Pulmonary artery endothelial cell (primary cell): ENCODE measurements around the gene HEATR5A. TPM values are rescaled to one million over a fixed set of nuclear protein-coding genes. Genes with fewer than 3 reads are reported as not detected.
"Not testable (repeated sequence)": the region's sequence is repeated elsewhere in the genome, so short reads cannot be mapped to it uniquely, and the experiment has no call there.

Experiments used
- DNase-seq: peaks from one replicate; pipeline ENCODE4 v3.0.0-alpha.2; 2011; ENCODE audit warnings: low read depth, low spot score
- total RNA-seq: library from RNA; depleted of rRNA; stranded (reverse); fragments of >200 nt; gene quantifications from 2 replicates; pipeline ENCODE4 v1.2.3, GENCODE V29; 2014

The HEATR5A gene
- total RNA-seq, 1 donor from 2014 or later: 28.0 TPM

DNA sequence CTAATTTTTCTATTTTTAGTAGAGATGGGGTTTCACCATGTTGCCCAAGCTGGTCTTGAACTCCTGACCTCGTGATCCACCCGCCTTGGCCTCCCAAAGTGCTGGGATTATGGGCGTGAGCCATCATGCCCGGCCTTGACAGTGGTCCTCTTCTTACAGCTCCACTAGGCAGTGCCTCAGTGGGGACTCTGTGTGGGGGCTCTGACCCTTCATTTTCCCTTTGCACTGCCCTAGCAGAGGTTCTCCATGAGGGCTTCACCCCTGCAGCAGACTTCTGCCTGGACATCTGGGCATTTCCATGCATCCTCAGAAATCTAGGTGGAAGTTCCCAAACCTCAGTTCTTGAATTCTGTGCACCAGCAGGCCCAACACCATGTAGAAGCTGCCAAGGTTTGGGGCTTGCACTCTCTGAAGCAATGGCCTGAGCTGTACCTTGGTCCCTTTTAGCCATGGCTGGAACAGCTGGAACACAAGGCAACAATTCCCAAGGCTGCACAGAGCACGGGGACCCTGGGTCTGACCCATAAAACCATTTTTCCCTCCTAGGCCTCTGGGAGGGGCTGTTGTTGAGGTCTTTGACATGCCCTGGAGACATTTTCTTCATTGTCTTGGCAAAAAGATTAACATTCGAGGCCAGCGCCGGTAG, 90.4 kb downstream of the HEATR5A start:
- not testable (repeated sequence) for DNase-seq

DNA sequence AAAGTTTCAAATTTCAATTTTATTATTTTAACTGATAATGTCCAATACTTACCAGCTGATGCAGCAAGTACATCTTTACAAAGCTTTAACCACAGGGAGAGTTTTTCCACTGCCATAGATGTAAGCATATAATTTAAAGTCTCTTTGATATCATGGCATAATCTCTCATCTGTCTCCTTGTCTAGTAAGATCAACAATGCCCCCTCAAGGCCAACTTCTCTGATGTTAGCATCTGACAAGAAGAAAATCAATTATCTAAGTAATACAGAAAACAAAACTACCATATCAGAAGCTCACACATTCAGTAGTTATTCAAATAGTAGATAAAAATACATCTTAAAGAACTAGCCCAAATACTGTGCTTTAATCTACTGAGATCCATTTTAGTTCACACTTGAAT, 94.2 kb downstream of the HEATR5A start:
- peak; percentile 33 for DNase-seq

DNA sequence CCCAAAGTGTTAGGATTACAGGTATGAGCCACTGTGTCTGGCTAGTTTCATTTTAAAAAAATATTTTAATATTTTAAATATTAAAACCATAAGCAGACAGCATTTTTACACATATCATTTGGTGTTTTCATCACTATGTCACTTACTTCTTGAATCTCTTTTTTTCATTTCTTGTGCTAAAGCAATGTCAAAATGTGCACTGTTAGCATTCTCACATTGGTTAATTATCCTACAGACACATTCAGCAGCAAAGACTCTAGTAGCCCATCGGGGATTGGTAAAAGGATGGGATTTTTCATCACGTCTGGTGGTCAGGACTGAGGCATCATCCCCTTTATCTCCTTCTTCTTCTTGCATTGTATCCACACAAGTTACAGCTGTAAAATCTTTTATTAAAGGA, 96.9 kb downstream of the HEATR5A start:
- DNase-seq: no peak

DNA sequence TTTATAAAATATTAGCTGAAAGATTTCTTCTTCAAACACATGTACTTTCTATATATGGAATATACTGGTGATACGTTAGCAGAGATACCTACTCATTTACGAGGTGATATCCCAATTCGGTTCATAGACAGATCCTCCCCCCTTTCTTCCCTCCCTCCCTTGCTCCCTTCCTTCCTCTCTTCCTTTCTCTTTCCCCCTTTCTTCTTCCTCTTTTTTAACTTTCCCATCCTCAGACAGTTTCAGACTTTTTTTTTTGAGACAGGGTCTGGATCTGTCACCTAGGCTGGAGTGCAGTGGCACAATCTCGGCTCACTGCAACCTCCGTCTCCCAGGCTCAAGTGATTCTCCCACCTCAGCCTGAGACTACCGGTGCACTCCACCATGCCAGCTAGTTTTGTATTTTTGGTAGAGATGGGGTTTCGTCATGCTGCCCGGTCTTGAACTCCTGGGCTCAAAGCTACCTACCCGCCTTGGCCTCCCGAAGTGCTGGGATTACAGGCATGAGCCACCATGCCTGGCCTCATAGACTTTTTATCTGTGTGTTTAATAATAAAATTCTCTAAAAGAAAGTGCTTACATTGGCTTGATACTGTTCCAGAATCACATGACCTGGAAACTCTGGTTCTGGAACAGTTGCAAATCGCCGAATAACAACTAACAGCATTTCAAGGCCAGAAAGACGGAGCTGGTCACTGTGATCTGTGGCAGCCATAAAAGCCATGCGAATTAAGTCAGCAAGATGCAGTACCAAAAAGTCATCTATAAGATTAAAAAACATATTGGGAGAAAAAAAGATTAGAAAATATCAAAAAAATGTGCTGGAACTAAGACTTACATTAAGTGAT, 99.2 kb downstream of the HEATR5A start:
- DNase-seq: no peak

DNA sequence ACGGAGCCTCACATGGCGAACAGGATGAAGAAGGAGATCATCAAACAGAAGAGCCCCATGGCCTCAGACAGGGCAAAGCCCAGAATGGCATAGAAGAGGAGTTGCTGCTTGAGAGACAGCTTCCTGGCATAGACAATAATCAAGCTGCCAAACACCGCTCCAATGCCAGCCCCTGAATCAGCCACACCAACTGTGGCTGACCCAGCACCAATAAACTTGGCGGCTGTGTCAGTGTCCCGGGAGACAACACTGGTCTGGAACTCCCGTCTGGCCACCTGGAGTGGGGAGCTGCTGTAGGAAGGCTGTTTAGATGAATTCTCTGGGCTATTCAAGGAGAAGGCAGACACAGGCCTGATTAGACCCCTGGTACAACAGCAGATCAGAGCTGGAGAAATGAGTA, 100.1 kb downstream of the HEATR5A start:
- no peak for DNase-seq

DNA sequence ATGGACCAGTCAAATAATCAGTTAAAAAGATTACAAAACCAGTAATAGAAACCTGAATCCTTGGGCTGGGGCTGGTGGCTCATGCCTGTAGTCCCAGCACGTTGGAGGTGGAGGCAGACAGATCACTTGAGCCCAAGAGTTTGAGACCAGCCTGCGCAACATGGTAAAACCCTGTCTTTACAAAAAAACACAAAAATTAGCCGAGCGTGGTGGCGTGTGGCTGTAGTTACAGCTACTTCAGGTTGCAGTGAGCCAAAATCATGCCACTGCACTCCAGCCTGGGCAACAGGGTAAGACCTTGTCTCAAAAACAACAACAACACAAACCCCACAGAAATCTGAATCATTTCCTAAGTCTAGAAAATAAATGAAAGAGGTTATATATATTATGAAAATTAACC, 100.6 kb downstream of the HEATR5A start:
- no peak for DNase-seq

DNA sequence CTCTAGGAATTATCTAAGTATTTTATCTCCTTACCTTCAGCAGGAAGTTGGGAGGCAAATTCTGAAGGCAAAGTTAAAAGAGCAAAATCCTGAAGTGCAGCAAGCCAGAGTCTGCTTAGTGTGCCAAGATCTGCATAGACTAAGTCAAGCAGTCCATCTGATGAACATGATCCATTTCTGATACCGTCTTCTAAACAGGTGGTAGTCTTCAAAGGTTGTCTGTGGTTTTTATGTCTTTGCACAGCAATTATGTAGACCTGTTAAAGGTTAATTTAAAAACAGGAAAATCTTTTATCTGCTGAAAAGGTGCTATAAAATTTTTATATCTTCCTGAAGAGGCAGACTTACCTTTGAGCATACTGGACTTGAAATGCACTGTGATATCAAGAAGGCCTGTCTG, 107.4 kb downstream of the HEATR5A start:
- DNase-seq: no peak

DNA sequence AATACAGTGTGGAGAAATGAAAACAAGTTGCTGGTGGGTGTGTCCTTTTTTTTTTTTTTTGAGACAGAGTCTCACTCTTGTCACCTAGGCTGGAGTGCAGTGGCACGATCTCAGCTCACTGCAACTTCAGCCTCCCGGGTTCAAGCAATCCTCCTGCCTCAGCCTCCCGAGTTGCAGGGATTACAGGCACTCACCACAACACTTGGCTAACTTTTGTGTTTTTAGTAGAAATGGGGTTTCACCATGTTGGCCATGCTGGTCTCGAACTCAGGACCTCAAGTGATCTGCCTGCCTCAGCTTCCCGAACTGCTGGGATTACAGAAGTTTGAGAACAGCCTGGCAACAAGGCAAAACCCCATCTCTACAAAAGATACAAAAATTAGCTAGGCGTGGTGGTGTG, 108.0 kb downstream of the HEATR5A start:
- DNase-seq: not testable (repeated sequence)

DNA sequence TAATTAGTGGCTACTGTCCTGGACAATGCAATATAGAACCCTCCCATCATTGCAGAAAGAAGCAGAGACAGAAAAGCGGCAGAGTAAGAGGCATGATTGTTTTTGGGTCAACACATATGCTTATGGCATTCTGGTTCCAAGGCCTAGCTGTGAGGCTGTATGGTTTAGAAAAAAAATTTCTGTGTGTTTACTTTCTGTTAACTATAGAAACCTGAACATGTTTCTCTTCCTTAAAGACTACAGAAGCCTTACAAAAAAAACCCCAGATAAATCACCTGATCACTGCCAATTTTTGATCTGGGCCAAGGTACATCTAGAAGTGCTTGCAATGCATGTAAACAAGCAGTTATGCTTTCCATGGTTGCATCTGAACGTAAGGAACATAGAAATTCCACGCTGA, 112.7 kb downstream of the HEATR5A start:
- no peak for DNase-seq

DNA sequence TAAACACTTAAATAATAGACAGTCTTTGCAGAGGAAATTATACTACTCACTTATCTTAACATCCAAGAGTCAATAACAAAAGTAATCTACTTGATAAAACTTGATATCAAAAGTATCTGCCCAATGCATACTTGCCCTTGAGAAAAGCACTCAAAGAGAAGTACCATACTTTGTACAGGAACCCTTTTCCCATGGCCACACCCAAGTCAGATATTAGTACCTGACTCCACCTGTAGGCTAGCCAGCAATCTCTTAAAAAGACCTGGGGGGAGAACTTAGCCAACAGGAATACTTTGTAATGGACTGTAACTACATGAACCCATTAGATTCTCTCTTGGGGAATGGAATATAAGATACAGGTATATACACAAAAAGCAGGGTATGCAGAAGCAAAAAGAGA, 113.2 kb downstream of the HEATR5A start:
- DNase-seq: no peak

DNA sequence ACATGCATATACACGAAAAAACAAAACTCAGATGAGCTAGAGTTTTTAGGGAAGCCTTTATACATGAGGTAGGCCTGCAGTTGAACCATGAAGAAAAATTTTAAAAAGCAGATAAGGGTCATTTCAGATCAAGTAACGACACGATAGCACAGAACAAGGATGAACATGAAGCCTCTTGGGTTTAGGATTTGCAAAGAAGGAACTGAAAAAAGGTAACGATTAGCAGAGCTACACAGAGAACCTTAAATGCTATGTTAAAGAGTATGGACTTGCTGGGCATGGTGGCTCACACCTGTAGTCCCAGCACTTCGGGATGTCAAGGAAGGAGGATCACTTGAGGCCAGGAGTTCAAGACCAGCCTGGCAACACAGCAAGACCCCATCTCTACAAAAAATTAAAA, 116.7 kb downstream of the HEATR5A start:
- no peak for DNase-seq

DNA sequence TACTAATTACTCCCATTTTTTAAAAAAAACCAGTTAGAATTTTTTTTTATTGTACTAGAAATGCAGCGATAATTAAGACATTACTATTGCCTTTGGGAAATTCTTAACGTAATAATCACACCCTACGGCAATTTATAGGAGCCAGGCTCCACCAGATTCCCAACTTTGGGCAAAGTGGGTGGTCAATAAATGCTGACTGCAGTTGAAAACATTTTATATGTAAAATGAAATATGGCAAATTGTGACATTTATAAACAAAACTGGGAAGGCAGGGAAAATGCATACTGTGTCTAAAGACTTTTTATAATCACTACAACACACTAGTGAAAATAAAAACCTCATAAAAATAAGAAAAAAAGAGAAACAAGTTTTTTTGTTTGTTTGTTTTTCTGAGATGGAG, 119.5 kb downstream of the HEATR5A start:
- no peak for DNase-seq

DNA sequence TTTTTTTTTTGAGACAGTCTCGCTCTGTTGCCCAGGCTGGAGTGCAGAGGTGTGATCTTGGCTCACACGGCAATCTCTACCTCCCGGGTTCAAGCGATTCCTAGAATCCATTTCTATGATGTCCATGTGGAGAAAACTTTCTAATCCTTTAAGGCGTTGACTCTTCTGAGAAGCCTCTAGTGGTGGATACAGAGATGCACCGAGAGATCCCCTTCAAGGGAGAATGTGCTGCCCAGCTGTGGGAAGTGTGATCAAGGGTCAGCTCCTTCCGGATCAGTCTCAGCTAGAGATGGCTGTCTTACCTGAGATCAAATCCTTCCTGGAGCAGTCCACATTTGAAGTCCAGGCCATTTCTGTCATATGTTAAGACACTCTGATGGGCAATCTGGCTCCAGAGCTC, 120.1 kb downstream of the HEATR5A start:
- no peak for DNase-seq

DNA sequence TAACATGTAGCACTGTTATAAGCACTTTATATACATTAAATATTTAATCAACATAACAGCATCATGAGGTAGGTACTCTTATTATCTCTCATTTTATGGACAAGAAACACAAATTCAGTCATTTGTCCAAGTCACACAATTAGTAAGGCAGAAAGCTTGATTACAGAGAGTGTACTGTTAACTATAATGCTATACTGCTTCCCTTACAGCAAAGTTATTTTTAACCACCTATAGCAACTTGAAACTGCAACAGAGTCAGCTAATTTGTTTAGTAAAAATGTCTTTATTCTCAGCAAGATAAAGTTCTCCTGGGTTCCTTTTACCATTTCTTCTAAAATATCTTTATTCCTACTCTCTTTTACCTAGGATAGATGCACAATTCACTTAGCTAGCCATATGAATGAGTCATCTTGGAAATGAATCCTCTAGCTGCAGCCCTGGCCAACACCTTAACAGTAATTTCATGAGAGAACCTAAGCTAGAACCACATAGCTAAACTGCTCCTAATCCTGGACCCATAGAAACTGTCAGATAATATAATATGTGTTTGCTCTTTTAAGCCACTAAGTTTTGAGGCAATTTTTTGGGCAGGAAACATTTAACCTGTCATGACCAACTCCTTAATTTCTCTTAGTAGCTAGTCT, 122.5 kb downstream of the HEATR5A start:
- DNase-seq: no peak

DNA sequence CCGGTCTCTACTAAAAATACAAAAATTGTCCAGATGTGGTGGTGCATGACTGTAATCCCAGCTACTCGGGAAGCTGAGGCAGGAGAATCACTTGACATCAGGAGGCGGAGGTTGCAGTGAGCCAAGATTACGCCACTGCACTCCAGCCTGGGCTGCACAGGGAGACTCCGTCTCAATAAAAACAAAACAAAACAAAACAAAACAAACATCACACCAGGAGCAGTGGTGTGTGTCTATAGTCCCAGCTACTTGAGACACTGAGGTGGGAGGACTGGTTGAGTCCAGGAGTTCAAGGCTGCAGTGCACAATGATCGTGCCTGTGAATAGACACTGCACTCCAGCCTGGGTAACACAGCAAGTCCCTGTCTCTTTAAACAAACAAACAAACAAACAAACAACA, 123.2 kb downstream of the HEATR5A start:
- no peak for DNase-seq

DNA sequence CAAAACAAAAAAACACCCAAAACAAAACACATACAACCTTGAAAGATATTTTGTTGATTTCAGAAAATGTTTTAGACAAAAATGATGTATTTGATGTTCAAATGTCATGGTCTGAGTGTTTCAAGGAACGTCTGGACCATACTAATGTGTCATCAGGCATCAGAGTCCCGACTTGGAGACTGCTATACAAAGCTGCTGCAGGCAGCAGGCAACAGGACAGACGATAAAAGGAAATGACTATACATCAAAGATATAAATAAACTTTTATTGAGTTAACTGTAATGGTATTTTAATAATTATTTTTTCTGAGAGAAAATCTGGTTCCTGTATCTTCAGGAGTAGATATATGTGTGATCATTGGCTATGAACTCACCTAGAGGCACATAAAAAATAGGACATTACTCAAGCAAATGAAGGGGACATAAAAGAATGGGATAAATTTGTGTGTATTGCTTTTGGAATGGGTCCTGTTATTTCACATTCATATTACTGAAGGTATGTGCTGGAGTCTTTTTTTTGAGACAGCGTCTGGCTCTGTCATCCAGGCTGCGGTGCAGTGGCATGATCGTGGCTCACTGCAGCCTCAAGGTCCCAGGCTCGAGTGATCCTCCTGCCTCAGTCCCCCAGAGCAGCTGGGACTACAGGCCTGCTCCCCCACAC, 125.5 kb downstream of the HEATR5A start:
- peak; percentile 70 for DNase-seq

DNA sequence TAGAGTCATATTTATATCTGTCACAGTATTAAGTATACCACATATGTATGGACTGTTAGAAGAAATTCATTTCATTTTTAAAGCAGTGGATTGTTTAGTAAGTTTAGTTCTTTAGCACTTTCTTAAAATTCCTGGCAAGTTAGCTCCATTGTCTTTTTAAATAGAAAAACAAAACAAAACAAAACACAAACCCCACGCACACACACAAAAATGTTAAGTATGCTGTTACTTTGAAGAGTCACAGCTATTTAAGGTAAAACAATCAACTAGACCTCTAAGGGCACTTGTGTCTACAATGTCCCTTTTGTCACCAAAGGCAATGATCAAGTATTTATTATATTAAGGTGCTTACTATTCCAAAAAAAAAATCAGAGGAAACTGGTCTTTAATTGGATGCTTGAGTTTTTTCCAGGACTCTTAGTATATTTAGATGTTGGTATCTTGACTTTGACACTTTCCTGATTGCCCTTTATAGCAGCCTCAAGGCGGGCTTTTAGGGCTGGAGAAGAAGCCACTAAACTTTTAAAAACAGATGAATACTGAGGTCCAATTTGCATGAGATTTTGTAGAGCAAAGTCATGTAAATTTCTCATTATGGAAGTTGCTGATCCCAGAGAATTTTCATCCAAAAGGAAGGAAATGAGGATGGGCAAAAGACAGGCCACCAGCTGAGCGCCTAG, 127.3 kb downstream of the HEATR5A start:
- DNase-seq: no peak

DNA sequence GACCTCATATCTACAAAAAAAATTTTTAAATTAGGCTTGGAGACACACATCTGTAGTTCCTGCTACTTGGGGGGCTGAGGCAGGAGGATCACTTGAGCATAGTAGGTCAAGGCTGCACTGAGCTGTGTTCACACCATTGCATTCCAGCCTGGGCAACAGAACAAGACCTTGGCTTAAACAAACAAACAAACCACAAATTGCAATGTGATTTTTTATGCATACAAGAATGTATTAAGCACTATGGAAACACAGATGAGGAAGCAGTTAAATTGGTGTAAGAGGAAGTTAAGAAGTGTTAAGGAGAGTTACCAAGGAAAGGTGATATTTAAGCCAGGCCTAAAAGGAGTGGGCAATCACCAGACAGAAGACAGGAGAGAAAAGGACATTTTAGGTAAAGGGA, 129.1 kb downstream of the HEATR5A start:
- DNase-seq: no peak

DNA sequence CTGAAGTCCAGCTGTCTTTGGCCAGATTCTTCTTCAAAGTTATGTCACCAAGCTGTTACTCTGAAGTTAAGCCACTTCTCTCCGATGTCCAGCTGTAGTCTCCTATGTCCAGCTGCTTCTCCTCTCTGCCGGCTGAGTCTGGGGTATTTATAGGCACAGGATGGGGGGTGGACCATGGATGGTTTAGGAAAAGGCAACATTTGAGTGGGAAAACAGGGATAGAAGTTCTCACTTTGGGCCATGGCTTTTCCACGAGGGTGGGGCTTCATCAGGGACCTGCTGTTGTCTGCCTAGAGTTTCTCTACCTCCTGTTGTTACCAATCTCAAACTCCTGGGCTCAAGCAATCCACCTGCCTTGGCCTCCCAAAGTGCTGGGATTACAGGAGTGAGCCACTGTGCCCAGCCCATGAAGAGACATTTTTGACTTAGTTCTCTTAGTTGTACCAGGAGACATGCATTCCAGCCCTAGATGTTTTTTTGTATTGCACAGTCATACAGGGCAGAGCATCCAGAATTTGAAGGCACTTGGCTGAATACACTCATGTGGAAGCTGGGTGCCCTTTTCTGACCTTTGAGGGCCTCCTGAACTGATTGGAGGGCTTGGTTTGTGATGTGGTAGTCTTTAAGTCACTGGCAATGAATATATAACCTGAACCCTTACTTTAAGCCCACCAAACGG, 132.9 kb downstream of the HEATR5A start:
- no peak for DNase-seq

DNA sequence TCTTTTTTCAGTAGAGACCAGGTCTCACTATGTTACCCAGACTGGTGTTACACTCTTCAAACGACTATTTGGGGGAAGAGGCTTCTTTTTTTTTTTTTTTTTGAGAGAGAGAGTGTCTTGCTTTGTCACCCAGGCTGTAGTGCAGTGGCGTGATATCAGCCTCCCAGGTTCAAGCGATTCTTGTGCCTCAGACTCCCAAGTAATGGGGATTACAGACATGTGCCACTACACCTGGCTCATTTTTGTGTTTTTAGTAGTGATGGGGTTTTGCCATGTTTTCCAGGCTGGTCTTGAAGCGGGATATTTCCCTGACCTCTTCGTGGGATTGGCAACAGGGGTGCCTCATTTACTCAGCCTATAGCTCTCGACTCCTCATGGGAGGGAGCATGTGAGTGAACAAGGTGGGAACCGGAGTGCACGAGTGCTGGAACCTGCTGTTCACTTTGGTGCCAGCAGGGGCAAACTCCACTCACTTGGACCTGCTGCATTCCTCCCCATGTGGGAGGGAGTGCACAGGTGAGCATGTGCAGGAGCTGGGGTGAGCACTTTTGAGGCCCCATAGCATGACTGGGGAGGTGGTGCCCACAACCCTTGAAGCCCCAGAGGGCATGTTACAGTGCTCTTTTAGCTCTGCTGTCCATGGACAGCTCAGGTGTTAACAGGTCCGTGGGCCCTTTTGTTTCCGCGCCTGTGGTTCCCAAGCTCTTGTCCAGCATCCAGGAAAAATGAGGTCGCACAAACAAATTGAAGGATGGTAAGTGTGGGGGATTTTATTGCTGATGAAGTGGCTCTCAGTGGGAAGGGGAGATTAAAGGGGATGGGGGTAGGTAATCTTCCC, 133.7 kb downstream of the HEATR5A start:
- no peak for DNase-seq
